ENCODE data around the gene HSPA13. TPM values are rescaled to one million over a fixed set of nuclear protein-coding genes. Genes with fewer than 3 reads are reported as not detected.

HSPA13 gene
- polyA plus RNA-seq, 1 donor (not counting 4 experiments of a cell fraction or from before 2014, with no cell fraction given): 16.1 TPM

DNA sequence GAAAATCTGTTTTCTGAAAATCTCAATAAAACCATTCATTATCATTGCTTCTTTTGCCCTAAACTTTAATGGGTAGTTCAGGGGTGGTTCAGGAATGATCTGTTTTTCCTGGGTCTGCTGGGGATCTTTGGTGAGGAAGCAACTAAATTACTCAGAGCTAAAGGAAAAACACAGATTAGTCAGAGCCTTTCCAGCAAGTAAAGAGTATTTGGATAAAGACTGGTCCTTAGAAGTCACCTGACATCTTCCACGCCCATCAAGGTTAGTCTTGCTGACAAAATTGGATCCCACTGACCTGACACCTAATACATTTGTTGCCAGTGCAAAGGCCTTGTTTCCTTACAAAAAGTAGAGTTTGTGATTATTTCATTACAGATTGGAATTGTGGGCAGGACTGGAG lies 24.2 kb downstream of the HSPA13 start:
- H3K9me3 ChIP-seq (ENCODE audit: control insufficient read depth, low read depth, low read length): no peaks in the 10 kb centered on the region
- H3K36me3 ChIP-seq (ENCODE audit: control insufficient read depth in 2 of 2, extremely low read depth in 1 of 2, insufficient read depth in 2 of 2, low read length in 2 of 2): no peaks in the 10 kb centered on the region
- dilution Hi-C loops (cut with MboI; ENCODE audit: extremely low pct_ligation_motif_present, low sequenced_read_pairs): no loop called here
- H4K20me1 ChIP-seq (ENCODE audit: control insufficient read depth, extremely low read depth, insufficient read depth, low read length): no peaks in the 10 kb centered on the region
- no peak overlapping the region for H3K4me3 ChIP-seq (ENCODE audit: control insufficient read depth in 2 of 3, extremely low read depth in 1 of 3, insufficient read depth in 2 of 3, low read depth in 1 of 3, low read length in 3 of 3)
- no peak for TF ChIP-seq CTCF (optimal IDR thresholded peaks at IDR 0.05 in 1 of 3, IDR thresholded peaks at IDR 0.05 in 1 of 3, conservative IDR thresholded peaks at IDR 0.05 in 1 of 3; ENCODE audit: extremely low read depth in 1 of 3, insufficient read depth in 2 of 3, low read length in 3 of 3)
- no peak for TF ChIP-seq EZH2 (IDR thresholded peaks at IDR 0.05; ENCODE audit: low read length)
- no peaks in the 10 kb centered on the region for H3K27me3 ChIP-seq (ENCODE audit: control insufficient read depth, extremely low read depth, insufficient read depth, low read length)
- DNase-seq (ENCODE audit: low read depth, low spot score) (no peak), FAIRE-seq (no peak)
- H3K4me2 ChIP-seq (ENCODE audit: control insufficient read depth, extremely low read depth, insufficient read depth, low read depth, low read length): no peak overlapping the region
- H3K9ac ChIP-seq (ENCODE audit: control insufficient read depth, extremely low read depth, insufficient read depth, low read length): no peak overlapping the region
- peaks cover 18% of the 10 kb centered on the region for H3K4me1 ChIP-seq (ENCODE audit: control insufficient read depth, extremely low read depth, insufficient read depth, low read length)
- no peak overlapping the region for H2AFZ ChIP-seq (ENCODE audit: control insufficient read depth, low read length)
- H3K79me2 ChIP-seq (ENCODE audit: control insufficient read depth, insufficient read depth, low read length): no peaks in the 10 kb centered on the region
- no peak overlapping the region for H3K27ac ChIP-seq (ENCODE audit: control insufficient read depth, insufficient read depth, low read length)
- no peaks in the 10 kb centered on the region for H3K9me1 ChIP-seq (ENCODE audit: control insufficient read depth, extremely low read depth, insufficient read depth, low read length)

DNA sequence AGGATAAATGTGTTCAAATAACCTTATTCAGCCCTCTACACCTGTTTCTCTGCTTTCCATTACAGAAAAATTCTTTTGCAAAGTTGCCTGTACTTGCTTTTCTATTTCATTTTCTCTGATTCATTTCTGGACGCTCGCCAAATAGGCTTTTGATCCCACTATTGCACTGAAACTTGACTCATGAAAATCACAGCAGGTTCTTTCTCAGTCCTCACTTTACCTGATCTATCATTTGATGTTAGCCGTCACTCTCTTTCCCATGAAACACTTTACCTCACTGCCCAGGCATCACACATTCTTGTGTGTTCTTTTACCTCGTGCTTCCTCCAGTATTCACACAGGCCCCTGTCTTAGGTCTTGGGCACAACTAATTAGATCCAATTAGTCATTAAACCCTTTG lies 26.2 kb downstream of the HSPA13 start:
- Histone ChIP-seq H4K20me1 (ENCODE audit: control insufficient read depth, extremely low read depth, insufficient read depth, low read length) (no peaks in the 10 kb centered on the region), H3K27me3 (ENCODE audit: control insufficient read depth, extremely low read depth, insufficient read depth, low read length) (no peaks in the 10 kb centered on the region), H3K36me3 (ENCODE audit: control insufficient read depth in 2 of 2, extremely low read depth in 1 of 2, insufficient read depth in 2 of 2, low read length in 2 of 2) (no peaks in the 10 kb centered on the region), H3K9ac (ENCODE audit: control insufficient read depth, extremely low read depth, insufficient read depth, low read length) (no peak overlapping the region), H3K4me2 (ENCODE audit: control insufficient read depth, extremely low read depth, insufficient read depth, low read depth, low read length) (peak overlapping the region; percentile 32), H3K9me1 (ENCODE audit: control insufficient read depth, extremely low read depth, insufficient read depth, low read length) (no peaks in the 10 kb centered on the region), H2AFZ (ENCODE audit: control insufficient read depth, low read length) (no peak overlapping the region), H3K4me3 (ENCODE audit: control insufficient read depth in 2 of 3, extremely low read depth in 1 of 3, insufficient read depth in 2 of 3, low read depth in 1 of 3, low read length in 3 of 3) (no peak overlapping the region), H3K4me1 (ENCODE audit: control insufficient read depth, extremely low read depth, insufficient read depth, low read length) (peaks cover 14% of the 10 kb centered on the region), H3K79me2 (ENCODE audit: control insufficient read depth, insufficient read depth, low read length) (no peaks in the 10 kb centered on the region), H3K27ac (ENCODE audit: control insufficient read depth, insufficient read depth, low read length) (no peak overlapping the region), H3K9me3 (ENCODE audit: control insufficient read depth, low read depth, low read length) (no peaks in the 10 kb centered on the region)
- TF ChIP-seq CTCF (optimal IDR thresholded peaks at IDR 0.05 in 1 of 3, IDR thresholded peaks at IDR 0.05 in 1 of 3, conservative IDR thresholded peaks at IDR 0.05 in 1 of 3; ENCODE audit: extremely low read depth in 1 of 3, insufficient read depth in 2 of 3, low read length in 3 of 3) (no peak), EZH2 (IDR thresholded peaks at IDR 0.05; ENCODE audit: low read length) (no peak)
- dilution Hi-C loops (cut with MboI; ENCODE audit: extremely low pct_ligation_motif_present, low sequenced_read_pairs): no loop called here
- DNase-seq (ENCODE audit: low read depth, low spot score) (no peak), FAIRE-seq (no peak)

Data from keratinocyte (primary cell).